PFSK-1 (cell line): ENCODE results near the gene IQGAP2.

Experiments
- POLR2AphosphoS5 ChIP-seq: IDR thresholded peaks from 2 replicates; pipeline ENCODE4 v1.6.1; 2012; ENCODE audit warnings: low read depth, mild to moderate bottlenecking, control low read depth, low read length, moderate library complexity
- REST ChIP-seq, 2 experiments: IDR thresholded peaks; 2 replicates each; pipeline versions ENCODE4 v1.6.1 to v1.8.0; 2011 to 2012; ENCODE audit warnings: low read depth in 2 of 2, low read length in 2 of 2, control low read depth in 1 of 2, inconsistent platforms in 1 of 2, mild to moderate bottlenecking in 1 of 2, moderate library complexity in 1 of 2; ENCODE audit not compliant: insufficient read depth in 1 of 2
- TAF1 ChIP-seq: IDR thresholded peaks from 2 replicates; pipeline ENCODE4 v1.6.1; 2012; ENCODE audit warnings: low read length, control low read depth, borderline replicate concordance; ENCODE audit not compliant: insufficient read depth

GRCh38 chr5:76439929-76440328, 36.8 kb downstream of the IQGAP2 start:
- TF ChIP-seq POLR2AphosphoS5 (no peak), TAF1 (no peak), REST (IDR thresholded peaks at IDR 0.05; ENCODE audit: insufficient read depth in 1 of 2, low read depth in 2 of 2, low read length in 2 of 2) (no peak)
